HepG2 (cell line): ENCODE measurements around the gene LRRC73. TPM values are rescaled to one million over a fixed set of nuclear protein-coding genes. Genes with fewer than 3 reads are reported as not detected.

Experiments used
- CBX2 ChIP-seq, 2 experiments: fragments of 200-600 bp in 1 of 2; sonication (generic); formaldehyde crosslinking in 1 of 2; IDR thresholded peaks; 2 replicates each; pipeline versions ENCODE4 v1.7.0 to v1.8.1; 2018 to 2022; ENCODE audit warnings: low read depth in 2 of 2, low read length in 1 of 2, mild to moderate bottlenecking in 1 of 2, missing genetic modification reagents in 1 of 2
- ISX ChIP-seq: sonication (generic); formaldehyde crosslinking; conservative IDR thresholded peaks from 2 replicates; pipeline ENCODE4 v1.5.0; 2020; ENCODE audit warnings: missing genetic modification reagents
- KAT7 ChIP-seq: IDR thresholded peaks from 2 replicates; pipeline ENCODE4 v1.6.1; 2018; ENCODE audit warnings: borderline replicate concordance, missing compliant biosample characterization
- KDM2A ChIP-seq: sonication (generic); formaldehyde crosslinking; IDR thresholded peaks from 2 replicates; pipeline ENCODE4 v1.4.0; 2020; ENCODE audit warnings: low read depth, missing genetic modification reagents, borderline replicate concordance
- KLF9 ChIP-seq: IDR thresholded peaks from 2 replicates; pipeline ENCODE4 v1.6.1; 2016; ENCODE audit warnings: low read depth
- MIER2 ChIP-seq: IDR thresholded peaks from 2 replicates; pipeline ENCODE4 v1.6.1; 2016; ENCODE audit warnings: missing biosample characterization, missing genetic modification reagents
- MXD1 ChIP-seq: sonication (generic); formaldehyde crosslinking; IDR thresholded peaks from 2 replicates; pipeline ENCODE4 v1.4.0; 2020; ENCODE audit warnings: mild to moderate bottlenecking, missing genetic modification reagents
- NR2F1 ChIP-seq, 2 experiments: fragments of 450-650 bp in 1 of 2; formaldehyde crosslinking in 1 of 2; IDR thresholded peaks; 2 replicates each; pipeline versions ENCODE4 v1.5.0 to v1.6.1; 2016 to 2020; ENCODE audit warnings: mild to moderate bottlenecking in 1 of 2, missing compliant biosample characterization in 1 of 2, missing genetic modification reagents in 1 of 2, moderate library complexity in 1 of 2
- PHF8 ChIP-seq: sonication (generic); formaldehyde crosslinking; IDR thresholded peaks from 2 replicates; pipeline ENCODE4 v1.5.0; 2020; ENCODE audit warnings: missing genetic modification reagents
- REL ChIP-seq: sonication (generic); formaldehyde crosslinking; conservative IDR thresholded peaks from 2 replicates; pipeline ENCODE4 v1.8.0; 2022; ENCODE audit warnings: mild to moderate bottlenecking, missing genetic modification reagents, moderate library complexity
- RFXAP ChIP-seq: sonication (generic); formaldehyde crosslinking; IDR thresholded peaks from 2 replicates; pipeline ENCODE4 v1.4.0; 2020; ENCODE audit warnings: missing genetic modification reagents, borderline replicate concordance
- STAG1 ChIP-seq: sonication (generic); formaldehyde crosslinking; IDR thresholded peaks from 2 replicates; pipeline ENCODE4 v1.4.0; 2020; ENCODE audit warnings: missing genetic modification reagents
- ZNF207 ChIP-seq: fragments of 450-650 bp; IDR thresholded peaks from 2 replicates; pipeline ENCODE4 v1.6.1; 2016; ENCODE audit warnings: antibody characterized with exemption, borderline replicate concordance
- ZNF280D ChIP-seq: sonication (generic); formaldehyde crosslinking; IDR thresholded peaks from 2 replicates; pipeline ENCODE4 v1.5.1; 2020; ENCODE audit warnings: mild to moderate bottlenecking, missing genetic modification reagents
- ZNF317 ChIP-seq: sonication (generic); formaldehyde crosslinking; IDR thresholded peaks from 2 replicates; pipeline ENCODE4 v1.5.0; 2020; ENCODE audit warnings: mild to moderate bottlenecking, missing genetic modification reagents
- ZNF362 ChIP-seq: sonication (generic); formaldehyde crosslinking; IDR thresholded peaks from 2 replicates; pipeline ENCODE4 v1.4.0; 2020; ENCODE audit warnings: missing genetic modification reagents, mild to moderate bottlenecking, borderline replicate concordance
- ZNF567 ChIP-seq: sonication (generic); formaldehyde crosslinking; IDR thresholded peaks from 2 replicates; pipeline ENCODE4 v1.8.1; 2023; ENCODE audit warnings: mild to moderate bottlenecking, missing genetic modification reagents, borderline replicate concordance
- ZNF576 ChIP-seq: sonication (generic); formaldehyde crosslinking; IDR thresholded peaks from 2 replicates; pipeline ENCODE4 v1.4.0; 2020; ENCODE audit warnings: mild to moderate bottlenecking, missing genetic modification reagents
- ZNF879 ChIP-seq: sonication (generic); formaldehyde crosslinking; IDR thresholded peaks from 2 replicates; pipeline ENCODE4 v1.8.1; 2023; ENCODE audit warnings: missing genetic modification reagents
- ZSCAN12 ChIP-seq: sonication (generic); formaldehyde crosslinking; IDR thresholded peaks from 2 replicates; pipeline ENCODE4 v1.9.0; 2021; ENCODE audit warnings: mild to moderate bottlenecking, missing genetic modification reagents
- ZSCAN9 ChIP-seq: IDR thresholded peaks from 2 replicates; pipeline ENCODE4 v1.6.1; 2016; ENCODE audit warnings: borderline replicate concordance
- ZUFSP ChIP-seq: sonication (generic); formaldehyde crosslinking; IDR thresholded peaks from 2 replicates; pipeline ENCODE4 v1.9.0; 2021; ENCODE audit warnings: missing genetic modification reagents, mild to moderate bottlenecking, borderline replicate concordance
- polyA plus RNA-seq, 8 experiments: library from polyadenylated mRNA; depleted of rRNA in 3 of 8; stranded (reverse) in 7 of 8; unstranded in 1 of 8; fragments of >200 nt; fragmentation: Illumina TruSeq in 4 of 8; extraction: Trizol in 4 of 8; gene quantifications; 2 replicates each; pipeline versions ENCODE4 v1.2.1 to v1.2.3, GENCODE V29; 2011 to 2016; ENCODE audit warnings: low read depth in 4 of 8, missing spikeins in 1 of 8, mixed read lengths in 1 of 8; ENCODE audit not compliant: insufficient read depth in 1 of 8
- total RNA-seq, 5 experiments: library from RNA; depleted of rRNA; stranded (reverse); fragments of >200 nt; fragmentation: Illumina TruSeq; extraction: Trizol; gene quantifications; 2 replicates each; pipeline ENCODE4 v1.2.3, GENCODE V29; 2016; ENCODE audit warnings: low read depth in 1 of 5

The LRRC73 gene
- total and polyA plus RNA-seq, 2 of the 13 experiments (the other 11 are each of a cell fraction or from before 2014, with no cell fraction given): 0.11 to 0.12 TPM

GRCh38 chr6:43488667-43489276 is 21.4 kb downstream of the LRRC73 start (continued):
- TF ChIP-seq ZNF280D (CRISPR knock-in tag) (peak; percentile 74; the same call in 1 of the 2 replicates), KLF9 (CRISPR knock-in tag) (no peak), ISX (CRISPR knock-in tag) (0 out of 2 replicates have a peak, but pooled peaks have one; percentile 0), REL (CRISPR knock-in tag) (no peak), RFXAP (CRISPR knock-in tag) (0 out of 2 replicates have a peak, but pooled peaks have one; percentile 11), CBX2 (IDR thresholded peaks at IDR 0.05; ENCODE audit: low read depth, low read length) (no peak), CBX2 (CRISPR knock-in tag; IDR thresholded peaks at IDR 0.05; ENCODE audit: low read depth) (no peak), ZNF362 (CRISPR knock-in tag) (peak; percentile 88), MIER2 (CRISPR knock-in tag) (no peak), ZSCAN12 (CRISPR knock-in tag) (no peak), ZNF207 (no peak), ZSCAN9 (CRISPR knock-in tag) (no peak), NR2F1 (CRISPR knock-in tag; IDR thresholded peaks at IDR 0.05) (peak; percentile 64 to 65; a peak in 3 of 4 replicates), MXD1 (CRISPR knock-in tag) (no peak), ZNF576 (CRISPR knock-in tag) (no peak), ZNF317 (CRISPR knock-in tag) (peak; percentile 74), KDM2A (CRISPR knock-in tag) (no peak; the same call in 1 of the 2 replicates), KAT7 (CRISPR knock-in tag) (no peak), ZNF567 (no peak), ZUFSP (no peak), STAG1 (CRISPR knock-in tag) (0 out of 2 replicates have a peak, but pooled peaks have one; percentile 12), PHF8 (0 out of 2 replicates have a peak, but pooled peaks have one; percentile 19), ZNF879 (CRISPR knock-in tag) (no peak)
